ENCODE results near the gene ZBTB20. TPM values are rescaled to one million over a fixed set of nuclear protein-coding genes. Genes with fewer than 3 reads are reported as not detected.

Gene ZBTB20
- total RNA-seq, 1 experiment from 2014 or later, result 3.7 TPM

DNA sequence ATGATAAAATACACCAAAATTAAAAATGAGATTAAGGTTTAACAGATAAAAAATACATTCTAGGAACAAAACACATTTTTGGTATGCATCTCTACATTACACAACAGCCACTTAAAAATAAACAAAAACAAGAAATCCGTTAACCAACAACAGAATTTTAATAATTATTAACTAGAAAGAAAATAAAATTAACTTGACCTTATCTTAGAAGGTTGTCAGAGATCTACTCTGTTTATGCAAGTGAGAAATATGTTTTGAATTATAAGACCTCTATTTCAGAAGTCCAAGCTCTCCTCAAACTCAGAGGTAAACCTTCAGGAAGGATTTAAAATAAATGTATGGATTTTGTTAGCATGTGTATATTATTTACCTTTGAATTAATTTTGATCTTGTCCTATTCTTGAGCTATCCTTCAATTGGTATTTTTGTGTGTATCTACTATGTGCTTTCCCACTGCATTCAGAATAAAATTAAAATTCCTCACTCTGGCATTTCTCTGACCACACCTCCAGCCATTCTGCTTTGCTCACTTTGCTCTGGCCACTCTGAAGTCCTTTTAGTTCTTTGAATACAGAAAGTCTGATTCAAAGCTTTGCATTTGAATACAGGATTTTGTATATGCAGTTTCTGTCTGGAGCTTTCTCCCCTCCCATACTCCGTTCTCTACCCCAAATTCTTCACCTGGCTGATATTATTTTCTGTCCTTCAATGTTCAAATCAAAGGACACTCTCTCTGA, 352.0 kb downstream of the ZBTB20 start:
- H3F3A ChIP-seq (ENCODE audit: low read length, unreplicated experiment), result no peaks in the 10 kb centered on the region
- H3K4me3 ChIP-seq (ENCODE audit: low read length), result no peak overlapping the region
- H3K36me3 ChIP-seq (ENCODE audit: low read depth, low read length), result no peaks in the 10 kb centered on the region
- no peaks in the 10 kb centered on the region for H4K20me1 ChIP-seq (ENCODE audit: low read length)
- no peaks in the 10 kb centered on the region for H3K4me1 ChIP-seq (ENCODE audit: insufficient read depth, low read length)
- DNase-seq (no peak), ATAC-seq (no peak)
- no peak overlapping the region for H3K4me2 ChIP-seq (ENCODE audit: low read length)
- no peak for TF ChIP-seq EZH2phosphoT487 (IDR thresholded peaks at IDR 0.05; ENCODE audit: borderline replicate concordance, low read length)
- no peak for TF ChIP-seq EZH2 (IDR thresholded peaks at IDR 0.05; ENCODE audit: low read length, unreplicated experiment)
- TF ChIP-seq, protein P1, sequence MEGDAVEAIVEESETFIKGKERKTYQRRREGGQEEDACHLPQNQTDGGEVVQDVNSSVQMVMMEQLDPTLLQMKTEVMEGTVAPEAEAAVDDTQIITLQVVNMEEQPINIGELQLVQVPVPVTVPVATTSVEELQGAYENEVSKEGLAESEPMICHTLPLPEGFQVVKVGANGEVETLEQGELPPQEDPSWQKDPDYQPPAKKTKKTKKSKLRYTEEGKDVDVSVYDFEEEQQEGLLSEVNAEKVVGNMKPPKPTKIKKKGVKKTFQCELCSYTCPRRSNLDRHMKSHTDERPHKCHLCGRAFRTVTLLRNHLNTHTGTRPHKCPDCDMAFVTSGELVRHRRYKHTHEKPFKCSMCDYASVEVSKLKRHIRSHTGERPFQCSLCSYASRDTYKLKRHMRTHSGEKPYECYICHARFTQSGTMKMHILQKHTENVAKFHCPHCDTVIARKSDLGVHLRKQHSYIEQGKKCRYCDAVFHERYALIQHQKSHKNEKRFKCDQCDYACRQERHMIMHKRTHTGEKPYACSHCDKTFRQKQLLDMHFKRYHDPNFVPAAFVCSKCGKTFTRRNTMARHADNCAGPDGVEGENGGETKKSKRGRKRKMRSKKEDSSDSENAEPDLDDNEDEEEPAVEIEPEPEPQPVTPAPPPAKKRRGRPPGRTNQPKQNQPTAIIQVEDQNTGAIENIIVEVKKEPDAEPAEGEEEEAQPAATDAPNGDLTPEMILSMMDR (conservative IDR thresholded peaks at IDR 0.05; ENCODE audit: low read depth, low read length), result no peak
- no peak overlapping the region for H3K9ac ChIP-seq (ENCODE audit: low read length)
- ChIA-PET POLR2A (ENCODE audit: unreplicated experiment) (no interaction called here), CTCF (no interaction called here)
- no peaks in the 10 kb centered on the region for H3K9me2 ChIP-seq (replicated peaks; ENCODE audit: low read length)
- no peak overlapping the region for H2AFZ ChIP-seq (ENCODE audit: low read length)
- no peak overlapping the region for H3K27ac ChIP-seq (ENCODE audit: low read length)
- no peaks in the 10 kb centered on the region for H3K9me3 ChIP-seq (ENCODE audit: low read length)
- BruUV-seq (replicated peaks), result no TSS peak
- no peaks in the 10 kb centered on the region for H3K79me2 ChIP-seq (ENCODE audit: low read length)
- intact Hi-C loops (cut with micrococcal nuclease), result no loop called here
- no peaks in the 10 kb centered on the region for H3K27me3 ChIP-seq (ENCODE audit: low read length)

DNA sequence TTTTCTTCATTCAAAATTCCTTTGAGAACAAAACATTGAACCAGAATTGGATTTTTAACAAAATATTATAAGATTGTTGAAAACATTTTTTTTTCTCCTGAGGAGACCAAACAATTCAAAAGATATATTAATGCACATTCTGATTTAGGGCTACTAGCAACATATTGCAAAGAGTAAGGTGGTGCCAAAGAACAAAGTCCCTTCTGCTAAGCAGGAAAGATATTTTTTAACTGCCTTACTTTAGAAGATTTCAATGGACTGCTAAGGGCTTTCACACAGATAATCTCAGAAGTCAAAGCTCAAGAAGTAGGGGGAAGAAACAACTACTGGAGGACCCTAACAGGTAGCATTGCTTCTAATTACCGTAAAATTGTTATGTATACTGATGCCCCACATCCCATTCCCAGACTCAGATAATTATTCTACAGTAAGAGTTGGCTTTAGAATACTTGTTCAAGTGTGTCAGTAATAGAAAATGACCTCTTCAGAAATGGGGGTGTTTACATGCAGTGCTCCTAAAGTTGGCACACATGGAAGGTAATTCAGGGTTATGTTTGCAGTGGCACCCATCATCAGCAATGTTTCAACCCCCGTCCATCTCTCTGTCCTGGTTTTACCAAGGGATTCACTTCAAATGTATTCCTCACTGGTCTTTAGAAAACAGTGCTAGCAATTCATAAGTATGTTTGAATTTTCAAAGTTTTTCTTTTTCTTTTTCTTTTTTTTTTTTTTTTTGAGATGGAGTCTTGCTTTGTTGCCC, 354.7 kb downstream of the ZBTB20 start:
- H3K79me2 ChIP-seq (ENCODE audit: low read length), result no peaks in the 10 kb centered on the region
- no peaks in the 10 kb centered on the region for H3K9me3 ChIP-seq (ENCODE audit: low read length)
- H2AFZ ChIP-seq (ENCODE audit: low read length), result no peak overlapping the region
- H3K9me2 ChIP-seq (replicated peaks; ENCODE audit: low read length), result no peaks in the 10 kb centered on the region
- H3K4me1 ChIP-seq (ENCODE audit: insufficient read depth, low read length), result no peaks in the 10 kb centered on the region
- H3K27ac ChIP-seq (ENCODE audit: low read length), result no peak overlapping the region
- no peak overlapping the region for H3K4me3 ChIP-seq (ENCODE audit: low read length)
- no peaks in the 10 kb centered on the region for H3F3A ChIP-seq (ENCODE audit: low read length, unreplicated experiment)
- ChIA-PET CTCF (no interaction called here), POLR2A (ENCODE audit: unreplicated experiment) (no interaction called here)
- no peak overlapping the region for H3K4me2 ChIP-seq (ENCODE audit: low read length)
- DNase-seq (no peak), ATAC-seq (no peak)
- intact Hi-C loops (cut with micrococcal nuclease), result no loop called here
- no peaks in the 10 kb centered on the region for H3K36me3 ChIP-seq (ENCODE audit: low read depth, low read length)
- no peaks in the 10 kb centered on the region for H4K20me1 ChIP-seq (ENCODE audit: low read length)
- TF ChIP-seq EZH2phosphoT487 (IDR thresholded peaks at IDR 0.05; ENCODE audit: borderline replicate concordance, low read length), result no peak
- no peak for TF ChIP-seq EZH2 (IDR thresholded peaks at IDR 0.05; ENCODE audit: low read length, unreplicated experiment)
- TF ChIP-seq, protein P1 (conservative IDR thresholded peaks at IDR 0.05; ENCODE audit: low read depth, low read length), result no peak
- BruUV-seq (replicated peaks), result no TSS peak
- H3K27me3 ChIP-seq (ENCODE audit: low read length), result no peaks in the 10 kb centered on the region
- H3K9ac ChIP-seq (ENCODE audit: low read length), result no peak overlapping the region

DNA sequence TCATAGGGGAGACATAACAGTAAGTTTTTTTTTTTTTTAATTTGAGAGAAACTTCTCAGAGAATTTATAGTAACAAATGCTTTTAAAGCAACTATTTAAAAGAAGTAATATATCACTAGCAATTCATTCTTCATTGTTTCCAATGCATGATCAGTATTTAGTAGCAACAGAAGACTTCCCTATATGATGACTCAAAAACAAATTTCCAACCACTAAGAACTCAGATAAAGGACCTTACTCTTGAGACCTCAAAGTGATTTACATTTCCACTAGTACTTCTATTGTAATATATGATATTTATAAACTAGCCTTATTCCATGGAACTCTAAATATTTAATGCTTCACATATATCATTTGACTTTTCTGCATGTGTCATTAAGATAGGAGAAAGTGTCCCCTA, 356.3 kb downstream of the ZBTB20 start:
- POLR2A ChIA-PET (ENCODE audit: unreplicated experiment), result no interaction called here
- TF ChIP-seq, protein P1 (conservative IDR thresholded peaks at IDR 0.05; ENCODE audit: low read depth, low read length), result no peak
- no peaks in the 10 kb centered on the region for H3K9me2 ChIP-seq (replicated peaks; ENCODE audit: low read length)
- no peak overlapping the region for H3K4me3 ChIP-seq (ENCODE audit: low read length)
- no peaks in the 10 kb centered on the region for H3K9me3 ChIP-seq (ENCODE audit: low read length)
- no peaks in the 10 kb centered on the region for H3K4me1 ChIP-seq (ENCODE audit: insufficient read depth, low read length)
- no peak for DNase-seq
- no peak for ATAC-seq
- H3K36me3 ChIP-seq (ENCODE audit: low read depth, low read length), result no peaks in the 10 kb centered on the region
- H3K79me2 ChIP-seq (ENCODE audit: low read length), result no peaks in the 10 kb centered on the region
- BruUV-seq (replicated peaks), result no TSS peak
- no peak overlapping the region for H3K9ac ChIP-seq (ENCODE audit: low read length)
- H2AFZ ChIP-seq (ENCODE audit: low read length), result no peak overlapping the region
- no peak overlapping the region for H3K27ac ChIP-seq (ENCODE audit: low read length)
- no peaks in the 10 kb centered on the region for H4K20me1 ChIP-seq (ENCODE audit: low read length)
- no peak overlapping the region for H3K4me2 ChIP-seq (ENCODE audit: low read length)
- intact Hi-C loops (cut with micrococcal nuclease), result no loop called here
- CTCF ChIA-PET, result no interaction called here
- H3K27me3 ChIP-seq (ENCODE audit: low read length), result no peaks in the 10 kb centered on the region
- H3F3A ChIP-seq (ENCODE audit: low read length, unreplicated experiment), result no peaks in the 10 kb centered on the region

Data from PC-3 (cell line).